Neuronal stem cell (in vitro differentiated cells): Measurements from ENCODE around the gene GCKR.
"Not testable (repeated sequence)": the region's sequence is repeated elsewhere in the genome, so short reads cannot be mapped to it uniquely, and the experiment has no call there.

ENCODE experiments used
- DNase-seq: peaks from one replicate; pipeline ENCODE4 v3.0.0-alpha.2; 2013; ENCODE audit warnings: low spot score
- H2AFZ ChIP-seq: one replicate; pipeline ENCODE4 v1.6.1; 2013; ENCODE audit warnings: mild to moderate bottlenecking, low read length, inconsistent platforms
- H2AK5ac ChIP-seq: 2 replicates; pipeline ENCODE4 v1.6.1; 2013; ENCODE audit warnings: low read depth, mild to moderate bottlenecking, inconsistent platforms, low read length, moderate library complexity, mixed read lengths
- H2BK120ac ChIP-seq: 2 replicates; pipeline ENCODE4 v1.6.1; 2013; ENCODE audit warnings: low read depth, mild to moderate bottlenecking, inconsistent platforms, low read length, moderate library complexity, mixed read lengths
- H2BK12ac ChIP-seq: one replicate; pipeline ENCODE4 v1.6.1; 2013; ENCODE audit warnings: low read length, inconsistent platforms
- H2BK15ac ChIP-seq: 2 replicates; pipeline ENCODE4 v1.6.1; 2013; ENCODE audit warnings: mild to moderate bottlenecking, low read length, inconsistent platforms, mixed read lengths
- H2BK5ac ChIP-seq: one replicate; pipeline ENCODE4 v1.6.1; 2013; ENCODE audit warnings: inconsistent platforms, mild to moderate bottlenecking, low read length, moderate library complexity
- H3K14ac ChIP-seq: one replicate; pipeline ENCODE4 v1.6.1; 2013; ENCODE audit warnings: low read length, inconsistent platforms
- H3K18ac ChIP-seq: 2 replicates; pipeline ENCODE4 v1.6.1; 2013; ENCODE audit warnings: low read length, inconsistent platforms
- H3K23ac ChIP-seq: 2 replicates; pipeline ENCODE4 v1.6.1; 2013; ENCODE audit warnings: low read depth, mild to moderate bottlenecking, mixed read lengths, low read length, inconsistent platforms; ENCODE audit not compliant: poor library complexity
- H3K27ac ChIP-seq: replicated peaks from 3 replicates; pipeline ENCODE4 v1.5.1; 2013; ENCODE audit warnings: low read length, inconsistent platforms
- H3K27me3 ChIP-seq, 3 experiments: 2 replicates each; pipeline ENCODE4 v1.6.1; 2013; ENCODE audit warnings: low read length in 3 of 3, mild to moderate bottlenecking in 2 of 3, inconsistent platforms in 1 of 3, low read depth in 1 of 3, mixed read lengths in 1 of 3, moderate library complexity in 1 of 3; ENCODE audit not compliant: control insufficient read depth in 3 of 3, insufficient read depth in 3 of 3
- H3K36me3 ChIP-seq, 2 donors: replicated peaks in 1 of 2; 2 replicates each; pipeline ENCODE4 v1.6.1; 2013; ENCODE audit warnings: low read length in 2 of 2; ENCODE audit not compliant: control insufficient read depth in 2 of 2, insufficient read depth in 2 of 2
- H3K4ac ChIP-seq: 2 replicates; pipeline ENCODE4 v1.6.1; 2013; ENCODE audit warnings: inconsistent platforms, mild to moderate bottlenecking, low read length, moderate library complexity
- H3K4me1 ChIP-seq, 2 donors: 1 replicate in 1 of 2; 2 replicates in 1 of 2; pipeline ENCODE4 v1.6.1; 2013; ENCODE audit warnings: low read length in 2 of 2, low read depth in 1 of 2; ENCODE audit not compliant: control insufficient read depth in 2 of 2, insufficient read depth in 1 of 2
- H3K4me2 ChIP-seq: one replicate; pipeline ENCODE4 v1.6.1; 2013; ENCODE audit warnings: mild to moderate bottlenecking, low read length, inconsistent platforms; ENCODE audit not compliant: insufficient read depth, poor library complexity, severe bottlenecking
- H3K4me3 ChIP-seq, 2 donors: 2 replicates each; pipeline ENCODE4 v1.5.1; 2013; ENCODE audit warnings: low read length in 2 of 2, mild to moderate bottlenecking in 2 of 2, inconsistent platforms in 1 of 2, moderate library complexity in 1 of 2
- H3K79me1 ChIP-seq: one replicate; pipeline ENCODE4 v1.6.1; 2013; ENCODE audit warnings: low read depth, mild to moderate bottlenecking, inconsistent platforms, low read length, moderate library complexity
- H3K9ac ChIP-seq: one replicate; pipeline ENCODE4 v1.6.1; 2013; ENCODE audit warnings: mild to moderate bottlenecking, low read depth, low read length, inconsistent platforms; ENCODE audit not compliant: poor library complexity
- H3K9me3 ChIP-seq, 2 donors: replicated peaks in 1 of 2; 2 replicates each; pipeline versions ENCODE3 to v1.6.1; 2013; ENCODE audit warnings: low read length in 2 of 2, mild to moderate bottlenecking in 2 of 2, inconsistent platforms in 1 of 2, low read depth in 1 of 2, mixed read lengths in 1 of 2, moderate library complexity in 1 of 2; ENCODE audit not compliant: control insufficient read depth in 2 of 2, insufficient read depth in 1 of 2
- H4K8ac ChIP-seq: one replicate; pipeline ENCODE4 v1.6.1; 2013; ENCODE audit warnings: low read depth, mild to moderate bottlenecking, inconsistent platforms, low read length, moderate library complexity
- H4K91ac ChIP-seq: one replicate; pipeline ENCODE4 v1.6.1; 2013; ENCODE audit warnings: low read length, low read depth, mild to moderate bottlenecking, inconsistent platforms; ENCODE audit not compliant: poor library complexity
- WGBS, 2 donors: extraction: QIAGEN DNeasy Blood & Tissue Kit; methylation state at CpG; one replicate each; pipeline ENCODE4 v1.1.7; 2013; ENCODE audit warnings: missing lambda C conversion rate in 2 of 2, mixed read lengths in 1 of 2; ENCODE audit not compliant: insufficient read length in 2 of 2, insufficient replicate concordance in 1 of 2; ENCODE audit errors: extremely low coverage in 2 of 2; 5-methylcytosine and 5-hydroxymethylcytosine counted together

Gene GCKR

DNA sequence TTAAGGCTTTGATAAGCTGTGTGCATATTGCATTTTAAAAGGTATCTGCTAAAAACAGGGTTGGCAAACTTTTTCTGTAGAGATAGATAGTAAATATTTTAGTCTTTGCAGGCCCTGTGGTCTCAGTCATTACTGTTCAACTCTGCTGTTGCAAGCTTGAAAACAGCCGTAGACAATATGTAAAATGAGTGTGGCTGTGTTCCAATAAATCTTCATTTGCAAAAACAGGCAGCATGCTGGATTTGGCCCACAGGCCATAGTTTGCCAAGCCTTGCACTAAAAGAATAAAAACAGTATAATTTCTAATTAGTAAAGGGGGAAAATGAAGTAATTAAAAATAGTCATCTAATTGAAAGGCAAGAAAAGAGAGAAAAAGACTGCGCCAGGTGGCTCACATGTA lies 35.3 kb downstream of the GCKR start:
- H3K9ac ChIP-seq, result no peak overlapping the region
- no peak overlapping the region for H4K91ac ChIP-seq
- H3K14ac ChIP-seq, result no peak overlapping the region
- H2BK120ac ChIP-seq, result no peak overlapping the region
- H3K4me1 ChIP-seq, result peaks cover 0 to 2% of the 10 kb centered on the region in 2 donors
- H3K4ac ChIP-seq, result no peak overlapping the region
- no peak overlapping the region for H3K4me2 ChIP-seq
- no peak overlapping the region for H3K27ac ChIP-seq
- no peak overlapping the region for H3K23ac ChIP-seq
- H3K9me3 ChIP-seq, result peaks cover 0 to 2% of the 10 kb centered on the region in 2 donors
- no peak for DNase-seq
- no peak overlapping the region for H3K18ac ChIP-seq
- H3K36me3 ChIP-seq, result no peaks in the 10 kb centered on the region
- H2BK12ac ChIP-seq, result no peak overlapping the region
- H4K8ac ChIP-seq, result no peak overlapping the region
- no peak overlapping the region for H3K4me3 ChIP-seq
- no peak overlapping the region for H2BK15ac ChIP-seq
- no peak overlapping the region for H2AFZ ChIP-seq
- no peaks in the 10 kb centered on the region for H3K79me1 ChIP-seq
- H3K27me3 ChIP-seq, result peaks cover 0 to 11% (median 2%) of the 10 kb centered on the region in 3 experiments
- no peak overlapping the region for H2BK5ac ChIP-seq
- no CpG with 5 or more reads among the region's 2 CpGs for WGBS, 2 donors
- H2AK5ac ChIP-seq, result no peak overlapping the region

DNA sequence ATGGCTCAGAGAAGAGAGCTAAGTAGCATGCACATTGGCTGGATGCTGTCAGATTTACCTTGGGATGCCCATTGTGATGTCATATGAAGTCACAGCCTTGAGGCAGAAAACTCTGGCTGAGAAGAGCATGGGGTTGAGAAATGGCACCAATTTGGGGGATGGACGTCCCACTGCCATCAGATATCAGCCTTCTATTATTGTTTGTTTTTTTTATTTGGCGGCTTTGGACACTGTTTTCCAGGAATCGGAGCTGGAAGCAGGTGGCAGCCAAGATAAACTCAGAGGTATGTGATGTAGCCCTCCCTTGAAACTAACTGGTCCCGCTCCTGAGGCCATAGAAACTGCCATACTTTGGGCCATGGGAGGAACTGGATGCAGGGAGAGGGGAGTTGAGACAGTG lies 40.6 kb downstream of the GCKR start:
- H3K4ac ChIP-seq, result no peak overlapping the region
- WGBS, 2 donors, result no CpG with 5 or more reads among the region's 4 CpGs

GRCh38 chr2:27538839-27539450 lies 42.3 kb downstream of the GCKR start:
- not testable (repeated sequence) for H2BK120ac ChIP-seq

More for the DNA sequence above, 40.6 kb downstream of the GCKR start:
- Histone ChIP-seq H2AFZ (no peak overlapping the region), H2BK5ac (no peak overlapping the region), H3K9me3 (peaks cover 0 to 4% of the 10 kb centered on the region in 2 donors), H3K4me1 (peaks cover 0 to 2% of the 10 kb centered on the region in 2 donors), H3K36me3 (no peaks in the 10 kb centered on the region), H3K4me2 (no peak overlapping the region), H2BK12ac (no peak overlapping the region), H3K27me3 (peaks cover 0 to 19% (median 0%) of the 10 kb centered on the region in 3 experiments), H3K14ac (no peak overlapping the region), H3K27ac (no peak overlapping the region), H2BK120ac (no peak overlapping the region), H3K18ac (no peak overlapping the region), H2BK15ac (no peak overlapping the region), H4K91ac (no peak overlapping the region), H3K4me3 (no peak overlapping the region), H3K79me1 (no peaks in the 10 kb centered on the region), H3K23ac (no peak overlapping the region), H4K8ac (no peak overlapping the region), H3K9ac (no peak overlapping the region), H2AK5ac (no peak overlapping the region)
- no peak for DNase-seq

GRCh38 chr2:27539649-27540048 lies 43.0 kb downstream of the GCKR start:
- not testable (repeated sequence) for H2AFZ ChIP-seq, H3K27ac ChIP-seq, H3K36me3 ChIP-seq, H3K9ac ChIP-seq, H2BK120ac ChIP-seq, H3K4me1 ChIP-seq, H4K91ac ChIP-seq, H3K23ac ChIP-seq, H2AK5ac ChIP-seq, DNase-seq, H3K18ac ChIP-seq, H3K4me2 ChIP-seq, H4K8ac ChIP-seq, H3K9me3 ChIP-seq, H3K4ac ChIP-seq, H2BK12ac ChIP-seq, H2BK15ac ChIP-seq, H3K79me1 ChIP-seq, H3K14ac ChIP-seq, H2BK5ac ChIP-seq, H3K4me3 ChIP-seq
- peaks cover 0 to 23% (median 0%) of the 10 kb centered on the region in 3 experiments for H3K27me3 ChIP-seq
- no CpG with 5 or more reads among the region's 35 CpGs for WGBS, 2 donors

More at GRCh38 chr2:27538839-27539450, 42.3 kb downstream of the GCKR start:
- H3K4me3 ChIP-seq, H2BK12ac ChIP-seq, H3K36me3 ChIP-seq, H3K79me1 ChIP-seq, H3K4me2 ChIP-seq, H2AFZ ChIP-seq, H2BK5ac ChIP-seq, H2BK15ac ChIP-seq, H4K91ac ChIP-seq, H3K9ac ChIP-seq, H3K9me3 ChIP-seq, H3K4me1 ChIP-seq, H4K8ac ChIP-seq, H3K14ac ChIP-seq, H3K18ac ChIP-seq, DNase-seq, H3K4ac ChIP-seq, H3K27ac ChIP-seq, H2AK5ac ChIP-seq, H3K23ac ChIP-seq: not testable (repeated sequence)
- no CpG with 5 or more reads among the region's 6 CpGs for WGBS, 2 donors
- H3K27me3 ChIP-seq, result peaks cover 0 to 23% (median 0%) of the 10 kb centered on the region in 3 experiments
